ENCODE results near the gene DNAJC17. TPM values are rescaled to one million over a fixed set of nuclear protein-coding genes. Genes with fewer than 3 reads are reported as not detected.
A peak's percentile ranks its signal among the peaks of the same experiment; 100 is the strongest.

The DNAJC17 gene
- total and polyA plus RNA-seq, 2 of the 13 experiments (the other 11 are each of a cell fraction or from before 2014, with no cell fraction given): 22.2 to 26.5 TPM

DNA sequence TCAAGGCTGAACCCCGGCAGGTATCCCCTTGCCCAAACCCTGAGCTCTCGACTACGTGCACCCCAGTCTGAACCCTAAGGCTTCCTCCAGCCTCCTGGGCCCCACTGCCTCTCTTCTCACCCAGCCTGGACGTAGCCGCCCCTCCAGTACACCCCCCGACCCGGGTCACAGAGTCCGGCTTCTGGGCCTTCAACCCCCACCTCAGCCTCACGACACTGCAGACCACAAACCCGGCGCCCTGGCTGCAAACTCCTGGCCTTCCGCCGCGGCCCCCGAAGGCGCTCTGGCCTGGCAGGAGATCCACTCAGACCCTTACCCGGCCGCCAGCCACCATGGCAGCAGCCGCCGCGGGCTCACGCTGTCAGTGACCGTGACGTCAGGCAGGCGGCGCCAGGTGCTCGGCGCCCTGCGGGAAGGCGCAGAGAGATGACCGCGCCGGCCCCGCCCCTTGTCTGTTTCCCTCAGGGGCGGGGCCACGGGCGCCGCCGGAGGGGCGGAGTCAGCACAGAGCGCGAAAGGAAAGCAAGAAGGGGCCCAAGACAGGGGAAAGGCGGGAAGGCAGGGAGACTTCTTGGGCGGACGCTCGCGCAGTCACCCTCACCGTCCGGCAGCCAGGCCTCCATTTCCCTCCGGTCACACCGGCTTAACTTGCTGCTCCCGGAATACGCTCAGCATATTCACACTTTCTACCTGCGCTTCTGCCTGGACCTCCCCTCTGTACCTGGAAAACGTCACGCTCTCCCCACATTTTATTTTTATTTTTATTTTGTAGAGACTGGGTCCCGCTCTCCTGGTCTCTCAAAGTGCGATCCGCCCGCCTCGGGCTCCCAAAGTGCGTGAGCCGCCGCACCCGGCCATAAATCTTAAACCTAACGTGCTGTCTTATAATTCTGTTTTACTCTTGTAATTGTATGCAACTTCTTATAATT lies 52.1 kb downstream of the DNAJC17 start, which contains the start of gene RMDN3 (continued):
- TF ChIP-seq ZNF235 (CRISPR knock-in tag; IDR thresholded peaks at IDR 0.05; ENCODE audit: borderline replicate concordance) (no peak; the same call in 1 of the 2 replicates), BHLHE40 (IDR thresholded peaks at IDR 0.05; ENCODE audit: low read length) (no peak), TAF15 (IDR thresholded peaks at IDR 0.05; ENCODE audit: low read depth, low read length, poor library complexity, severe bottlenecking) (no peak), HDAC2 (CRISPR knock-in tag; IDR thresholded peaks at IDR 0.05) (no peak), ZNF44 (CRISPR knock-in tag; IDR thresholded peaks at IDR 0.05) (no peak), DR1 (CRISPR knock-in tag; IDR thresholded peaks at IDR 0.05) (0 out of 2 replicates have a peak, but pooled peaks have one; percentile 35), KDM2A (CRISPR knock-in tag; IDR thresholded peaks at IDR 0.05; ENCODE audit: borderline replicate concordance, low read depth) (peak; percentile 92), STAT5B (CRISPR knock-in tag; IDR thresholded peaks at IDR 0.05) (no peak), ZNF605 (CRISPR knock-in tag; IDR thresholded peaks at IDR 0.05) (no peak), YY1 (IDR thresholded peaks at IDR 0.05; ENCODE audit: insufficient read depth, insufficient replicate concordance, low read depth, low read length) (peak; percentile 88), CBFB (CRISPR knock-in tag; IDR thresholded peaks at IDR 0.05) (peak; percentile 84), NCOR1 (IDR thresholded peaks at IDR 0.05; ENCODE audit: borderline replicate concordance, low read length) (no peak), ERF (CRISPR knock-in tag; IDR thresholded peaks at IDR 0.05) (peak; percentile 71; the same call in 1 of the 2 replicates), ZNF296 (CRISPR knock-in tag; conservative IDR thresholded peaks at IDR 0.05) (no peak), HNRNPUL1 (IDR thresholded peaks at IDR 0.05; ENCODE audit: low read depth, low read length) (peak; percentile 85; the same call in 1 of the 2 replicates), ONECUT2 (CRISPR knock-in tag; IDR thresholded peaks at IDR 0.05) (no peak), ZNF614 (CRISPR knock-in tag; IDR thresholded peaks at IDR 0.05; ENCODE audit: borderline replicate concordance) (no peak), SOX5 (CRISPR knock-in tag; IDR thresholded peaks at IDR 0.05; ENCODE audit: borderline replicate concordance) (peak; percentile 40; the same call in 1 of the 2 replicates), ZSCAN29 (CRISPR knock-in tag; conservative IDR thresholded peaks at IDR 0.05) (0 out of 2 replicates have a peak, but pooled peaks have one; percentile 44), XBP1 (CRISPR knock-in tag; IDR thresholded peaks at IDR 0.05) (no peak), GZF1 (CRISPR knock-in tag; IDR thresholded peaks at IDR 0.05) (no peak)
- TF ChIP-seq, protein P1, sequence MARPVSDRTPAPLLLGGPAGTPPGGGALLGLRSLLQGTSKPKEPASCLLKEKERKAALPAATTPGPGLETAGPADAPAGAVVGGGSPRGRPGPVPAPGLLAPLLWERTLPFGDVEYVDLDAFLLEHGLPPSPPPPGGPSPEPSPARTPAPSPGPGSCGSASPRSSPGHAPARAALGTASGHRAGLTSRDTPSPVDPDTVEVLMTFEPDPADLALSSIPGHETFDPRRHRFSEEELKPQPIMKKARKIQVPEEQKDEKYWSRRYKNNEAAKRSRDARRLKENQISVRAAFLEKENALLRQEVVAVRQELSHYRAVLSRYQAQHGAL (CRISPR knock-in tag; IDR thresholded peaks at IDR 0.05; ENCODE audit: not compliant biosample characterization): no peak
- TF ChIP-seq, protein P2, sequence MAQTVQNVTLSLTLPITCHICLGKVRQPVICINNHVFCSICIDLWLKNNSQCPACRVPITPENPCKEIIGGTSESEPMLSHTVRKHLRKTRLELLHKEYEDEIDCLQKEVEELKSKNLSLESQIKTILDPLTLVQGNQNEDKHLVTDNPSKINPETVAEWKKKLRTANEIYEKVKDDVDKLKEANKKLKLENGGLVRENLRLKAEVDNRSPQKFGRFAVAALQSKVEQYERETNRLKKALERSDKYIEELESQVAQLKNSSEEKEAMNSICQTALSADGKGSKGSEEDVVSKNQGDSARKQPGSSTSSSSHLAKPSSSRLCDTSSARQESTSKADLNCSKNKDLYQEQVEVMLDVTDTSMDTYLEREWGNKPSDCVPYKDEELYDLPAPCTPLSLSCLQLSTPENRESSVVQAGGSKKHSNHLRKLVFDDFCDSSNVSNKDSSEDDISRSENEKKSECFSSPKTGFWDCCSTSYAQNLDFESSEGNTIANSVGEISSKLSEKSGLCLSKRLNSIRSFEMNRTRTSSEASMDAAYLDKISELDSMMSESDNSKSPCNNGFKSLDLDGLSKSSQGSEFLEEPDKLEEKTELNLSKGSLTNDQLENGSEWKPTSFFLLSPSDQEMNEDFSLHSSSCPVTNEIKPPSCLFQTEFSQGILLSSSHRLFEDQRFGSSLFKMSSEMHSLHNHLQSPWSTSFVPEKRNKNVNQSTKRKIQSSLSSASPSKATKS (CRISPR knock-in tag; IDR thresholded peaks at IDR 0.05): no peak
- TF ChIP-seq, protein P3, sequence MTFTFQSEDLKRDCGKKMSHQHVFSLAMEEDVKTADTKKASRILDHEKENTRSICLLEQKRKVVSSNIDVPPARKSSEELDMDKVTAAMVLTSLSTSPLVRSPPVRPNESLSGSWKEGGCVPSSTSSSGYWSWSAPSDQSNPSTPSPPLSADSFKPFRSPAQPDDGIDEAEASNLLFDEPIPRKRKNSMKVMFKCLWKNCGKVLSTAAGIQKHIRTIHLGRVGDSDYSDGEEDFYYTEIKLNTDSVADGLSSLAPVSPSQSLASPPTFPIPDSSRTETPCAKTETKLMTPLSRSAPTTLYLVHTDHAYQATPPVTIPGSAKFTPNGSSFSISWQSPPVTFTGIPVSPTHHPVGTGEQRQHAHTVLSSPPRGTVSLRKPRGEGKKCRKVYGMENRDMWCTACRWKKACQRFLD (CRISPR knock-in tag; IDR thresholded peaks at IDR 0.05; ENCODE audit: borderline replicate concordance): peak; percentile 27; the same call in 1 of the 2 replicates
- TF ChIP-seq, protein P4, sequence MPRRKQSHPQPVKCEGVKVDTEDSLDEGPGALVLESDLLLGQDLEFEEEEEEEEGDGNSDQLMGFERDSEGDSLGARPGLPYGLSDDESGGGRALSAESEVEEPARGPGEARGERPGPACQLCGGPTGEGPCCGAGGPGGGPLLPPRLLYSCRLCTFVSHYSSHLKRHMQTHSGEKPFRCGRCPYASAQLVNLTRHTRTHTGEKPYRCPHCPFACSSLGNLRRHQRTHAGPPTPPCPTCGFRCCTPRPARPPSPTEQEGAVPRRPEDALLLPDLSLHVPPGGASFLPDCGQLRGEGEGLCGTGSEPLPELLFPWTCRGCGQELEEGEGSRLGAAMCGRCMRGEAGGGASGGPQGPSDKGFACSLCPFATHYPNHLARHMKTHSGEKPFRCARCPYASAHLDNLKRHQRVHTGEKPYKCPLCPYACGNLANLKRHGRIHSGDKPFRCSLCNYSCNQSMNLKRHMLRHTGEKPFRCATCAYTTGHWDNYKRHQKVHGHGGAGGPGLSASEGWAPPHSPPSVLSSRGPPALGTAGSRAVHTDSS (CRISPR knock-in tag; conservative IDR thresholded peaks at IDR 0.05): no peak

Data from HepG2 (cell line).